Skeletal muscle satellite cell (primary cell): Measurements from ENCODE around the gene ITGAL.
A peak's percentile ranks its signal among the peaks of the same experiment; 100 is the strongest.

Experiments used
- H3K27me3 ChIP-seq: 2 replicates; pipeline ENCODE4 v1.7.0; 2013; ENCODE audit warnings: low read length; ENCODE audit not compliant: control insufficient read depth, insufficient read depth
- H3K36me3 ChIP-seq: 2 replicates; pipeline ENCODE4 v1.7.0; 2013; ENCODE audit warnings: mild to moderate bottlenecking, control low read depth, low read length; ENCODE audit not compliant: insufficient read depth
- H3K4me1 ChIP-seq: 2 replicates; pipeline ENCODE4 v1.7.0; 2013; ENCODE audit warnings: low read length; ENCODE audit not compliant: control insufficient read depth, insufficient read depth
- H3K4me2 ChIP-seq: 2 replicates; pipeline ENCODE4 v1.7.0; 2013; ENCODE audit warnings: mild to moderate bottlenecking, low read length
- H3K4me3 ChIP-seq: 2 replicates; pipeline ENCODE4 v1.7.0; 2013; ENCODE audit warnings: low read length
- H3K9ac ChIP-seq: 2 replicates; pipeline ENCODE4 v1.7.0; 2013; ENCODE audit warnings: mild to moderate bottlenecking, low read depth, low read length, moderate library complexity
- H3K9me3 ChIP-seq: replicated peaks from 2 replicates; pipeline ENCODE4 v1.7.0; 2013; ENCODE audit warnings: mild to moderate bottlenecking, control low read depth, low read length

The ITGAL gene

GRCh38 chr16:30556125-30556473 lies 83.6 kb downstream of the ITGAL start:
- Histone ChIP-seq H3K4me3 (no peak overlapping the region), H3K4me1 (peaks cover 12% of the 10 kb centered on the region), H3K27me3 (no peaks in the 10 kb centered on the region), H3K36me3 (peaks cover 30% of the 10 kb centered on the region), H3K9me3 (no peaks in the 10 kb centered on the region), H3K9ac (no peak overlapping the region), H3K4me2 (peak overlapping the region; percentile 20)

- H3K9me3 ChIP-seq: no peaks in the 10 kb centered on the region
- peaks cover 12% of the 10 kb centered on the region for H3K4me1 ChIP-seq
- H3K4me2 ChIP-seq: peak overlapping the region; percentile 96
- H3K36me3 ChIP-seq: peaks cover 30% of the 10 kb centered on the region
- peak overlapping the region; percentile 95 for H3K9ac ChIP-seq
- H3K4me3 ChIP-seq: peak overlapping the region; percentile 84
- H3K27me3 ChIP-seq: no peaks in the 10 kb centered on the region
Measured at GRCh38 chr16:30557707-30557956, 85.1 kb downstream of the ITGAL start.

- H3K4me3 ChIP-seq: peak within 1 kb of the TSS; percentile 84
- no peaks in the 10 kb centered on the region for H3K9me3 ChIP-seq
- peaks cover 12% of the 10 kb centered on the region for H3K4me1 ChIP-seq
- no peaks in the 10 kb centered on the region for H3K27me3 ChIP-seq
- H3K9ac ChIP-seq: peak within 1 kb of the TSS; percentile 95
- H3K36me3 ChIP-seq: peaks cover 26% of the 10 kb centered on the region
- H3K4me2 ChIP-seq: peak within 1 kb of the TSS; percentile 96
Measured at GRCh38 chr16:30557957-30558788, 85.6 kb downstream of the ITGAL start, which contains the start of gene ZNF764. TSS of gene ZNF764 (minus strand) at chr16:30558374. CDS start at chr16:30558182, 192 bp downstream.

GRCh38 chr16:30558789-30559377 lies 86.3 kb downstream of the ITGAL start:
- H3K4me1 ChIP-seq: peaks cover 12% of the 10 kb centered on the region
- H3K27me3 ChIP-seq: no peaks in the 10 kb centered on the region
- peak overlapping the region; percentile 84 for H3K4me3 ChIP-seq
- peak overlapping the region; percentile 65 for H3K4me2 ChIP-seq
- peaks cover 20% of the 10 kb centered on the region for H3K36me3 ChIP-seq
- H3K9me3 ChIP-seq: no peaks in the 10 kb centered on the region
- peak overlapping the region; percentile 47 for H3K9ac ChIP-seq

GRCh38 chr16:30559690-30560089 lies 87.1 kb downstream of the ITGAL start:
- no peak overlapping the region for H3K4me3 ChIP-seq
- H3K4me2 ChIP-seq: no peak overlapping the region
- H3K4me1 ChIP-seq: peaks cover 12% of the 10 kb centered on the region
- H3K9ac ChIP-seq: no peak overlapping the region
- peaks cover 13% of the 10 kb centered on the region for H3K36me3 ChIP-seq
- no peaks in the 10 kb centered on the region for H3K27me3 ChIP-seq
- H3K9me3 ChIP-seq: no peaks in the 10 kb centered on the region

- Histone ChIP-seq H3K4me2 (peak overlapping the region; percentile 58), H3K9ac (no peak overlapping the region), H3K27me3 (no peaks in the 10 kb centered on the region), H3K36me3 (peaks cover under 1% of the 10 kb centered on the region), H3K4me3 (peak overlapping the region; percentile 35), H3K9me3 (no peaks in the 10 kb centered on the region), H3K4me1 (peaks cover 10% of the 10 kb centered on the region)
Measured at GRCh38 chr16:30561089-30561816, 88.7 kb downstream of the ITGAL start.

- H3K4me2 ChIP-seq: no peak overlapping the region
- no peak overlapping the region for H3K9ac ChIP-seq
- no peak overlapping the region for H3K4me3 ChIP-seq
- H3K4me1 ChIP-seq: peaks cover 9% of the 10 kb centered on the region
- H3K9me3 ChIP-seq: no peaks in the 10 kb centered on the region
- no peaks in the 10 kb centered on the region for H3K27me3 ChIP-seq
- H3K36me3 ChIP-seq: no peaks in the 10 kb centered on the region
Measured at GRCh38 chr16:30562021-30562420, 89.5 kb downstream of the ITGAL start.

- Histone ChIP-seq H3K4me1 (peaks cover 11% of the 10 kb centered on the region), H3K4me3 (no peak overlapping the region), H3K9ac (no peak overlapping the region), H3K4me2 (no peak overlapping the region), H3K27me3 (no peaks in the 10 kb centered on the region), H3K36me3 (no peaks in the 10 kb centered on the region), H3K9me3 (no peaks in the 10 kb centered on the region)
Measured at GRCh38 chr16:30565526-30565925, 93.0 kb downstream of the ITGAL start.

GRCh38 chr16:30565984-30566383 lies 93.4 kb downstream of the ITGAL start:
- no peaks in the 10 kb centered on the region for H3K9me3 ChIP-seq
- H3K4me1 ChIP-seq: peaks cover 14% of the 10 kb centered on the region
- H3K4me2 ChIP-seq: no peak overlapping the region
- no peak overlapping the region for H3K4me3 ChIP-seq
- no peaks in the 10 kb centered on the region for H3K27me3 ChIP-seq
- H3K9ac ChIP-seq: no peak overlapping the region
- no peaks in the 10 kb centered on the region for H3K36me3 ChIP-seq

GRCh38 chr16:30566531-30566930 lies 94.0 kb downstream of the ITGAL start:
- H3K27me3 ChIP-seq: no peaks in the 10 kb centered on the region
- H3K9me3 ChIP-seq: no peaks in the 10 kb centered on the region
- no peak overlapping the region for H3K4me3 ChIP-seq
- peaks cover 17% of the 10 kb centered on the region for H3K4me1 ChIP-seq
- no peaks in the 10 kb centered on the region for H3K36me3 ChIP-seq
- no peak overlapping the region for H3K4me2 ChIP-seq
- H3K9ac ChIP-seq: no peak overlapping the region

- Histone ChIP-seq H3K27me3 (no peaks in the 10 kb centered on the region), H3K4me1 (peaks cover 17% of the 10 kb centered on the region), H3K4me3 (no peak overlapping the region), H3K36me3 (no peaks in the 10 kb centered on the region), H3K4me2 (no peak overlapping the region), H3K9me3 (no peaks in the 10 kb centered on the region), H3K9ac (peak overlapping the region; percentile 23)
Measured at GRCh38 chr16:30567160-30567990, 94.8 kb downstream of the ITGAL start.
